ENCODE results near the gene SLCO2A1.
"Not testable (repeated sequence)": the region's sequence is repeated elsewhere in the genome, so short reads cannot be mapped to it uniquely, and the experiment has no call there.

The SLCO2A1 gene

GRCh38 chr3:134075568-134075825 lies 45.8 kb upstream of the SLCO2A1 start:
- TF ChIP-seq CTCF (IDR thresholded peaks at IDR 0.05; ENCODE audit: low read depth, low read length) = no peak
- no peak for DNase-seq
- no peaks in the 10 kb centered on the region for H3K36me3 ChIP-seq

GRCh38 chr3:134074790-134075567 lies 45.3 kb upstream of the SLCO2A1 start:
- no peaks in the 10 kb centered on the region for H3K36me3 ChIP-seq
- no peak for TF ChIP-seq CTCF (IDR thresholded peaks at IDR 0.05; ENCODE audit: low read depth, low read length)
- no peak overlapping the region for H3K4me3 ChIP-seq (ENCODE audit: low read depth, low read length)
- no peak for DNase-seq
- no peaks in the 10 kb centered on the region; the same call in 1 of the 2 replicates for H3K4me1 ChIP-seq
- no peaks in the 10 kb centered on the region for H3K27me3 ChIP-seq
- H3K9me3 ChIP-seq = no peaks in the 10 kb centered on the region

More at GRCh38 chr3:134075568-134075825, 45.8 kb upstream of the SLCO2A1 start:
- H3K9me3 ChIP-seq = no peaks in the 10 kb centered on the region
- no peaks in the 10 kb centered on the region for H3K27me3 ChIP-seq
- H3K4me1 ChIP-seq = no peaks in the 10 kb centered on the region; the same call in 1 of the 2 replicates
- H3K4me3 ChIP-seq (ENCODE audit: low read depth, low read length) = no peak overlapping the region

GRCh38 chr3:134074001-134074789 lies 44.5 kb upstream of the SLCO2A1 start:
- Histone ChIP-seq H3K4me1 (no peaks in the 10 kb centered on the region; the same call in 1 of the 2 replicates), H3K27me3 (no peaks in the 10 kb centered on the region), H3K4me3 (ENCODE audit: low read depth, low read length) (no peak overlapping the region), H3K9me3 (no peaks in the 10 kb centered on the region), H3K36me3 (no peaks in the 10 kb centered on the region)
- no peak for TF ChIP-seq CTCF (IDR thresholded peaks at IDR 0.05; ENCODE audit: low read depth, low read length)
- DNase-seq = no peak

- H3K27me3 ChIP-seq = no peaks in the 10 kb centered on the region
- H3K4me3 ChIP-seq (ENCODE audit: low read depth, low read length) = no peak overlapping the region
- TF ChIP-seq CTCF (IDR thresholded peaks at IDR 0.05; ENCODE audit: low read depth, low read length) = no peak
- H3K36me3 ChIP-seq = no peaks in the 10 kb centered on the region
- no peaks in the 10 kb centered on the region for H3K9me3 ChIP-seq
- DNase-seq = no peak
- no peaks in the 10 kb centered on the region; the same call in 1 of the 2 replicates for H3K4me1 ChIP-seq
These were observed 43.8 kb upstream of the SLCO2A1 start for GRCh38 chr3:134073583-134073945.

DNA sequence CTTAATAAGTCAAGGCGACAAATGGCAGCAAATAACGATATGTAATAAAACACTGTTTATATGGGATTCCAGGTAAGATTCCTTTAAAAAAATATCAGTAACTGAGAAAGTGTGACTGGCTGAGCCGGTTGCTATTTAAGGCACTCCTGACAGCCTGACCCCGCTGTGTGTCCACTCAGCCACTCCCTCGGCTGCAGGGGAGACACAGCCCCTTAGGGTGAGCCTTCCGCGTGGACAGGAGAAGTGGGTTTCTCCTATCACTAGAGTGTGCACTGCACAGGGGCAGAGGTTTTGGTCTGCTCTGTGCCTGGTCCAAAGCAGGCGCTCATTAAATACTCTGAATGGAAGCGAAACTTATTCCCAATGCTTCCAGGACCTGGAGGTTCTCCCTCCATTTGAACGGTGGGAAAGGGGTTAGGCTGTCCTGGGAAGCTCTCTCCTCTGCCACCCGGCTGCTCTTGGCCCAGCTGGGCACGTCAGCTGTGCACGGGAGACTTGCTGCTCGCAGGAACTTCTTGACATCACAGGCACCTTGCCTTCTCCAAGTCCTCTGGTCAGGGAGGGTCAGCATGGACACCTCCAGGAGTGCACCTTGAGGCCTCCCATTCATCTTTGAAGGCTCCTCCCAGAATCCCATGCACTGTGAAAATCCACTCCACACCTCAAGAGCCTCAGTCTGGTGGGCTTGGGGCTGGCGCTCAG lies 43.3 kb upstream of the SLCO2A1 start:
- no peak for TF ChIP-seq CTCF (IDR thresholded peaks at IDR 0.05; ENCODE audit: low read depth, low read length)
- H3K4me1 ChIP-seq = no peaks in the 10 kb centered on the region; the same call in 1 of the 2 replicates
- H3K36me3 ChIP-seq = no peaks in the 10 kb centered on the region
- H3K9me3 ChIP-seq = no peaks in the 10 kb centered on the region
- no peaks in the 10 kb centered on the region for H3K27me3 ChIP-seq
- DNase-seq = no peak
- H3K4me3 ChIP-seq (ENCODE audit: low read depth, low read length) = no peak overlapping the region

GRCh38 chr3:134070281-134070680 lies 40.6 kb upstream of the SLCO2A1 start:
- H3K4me1 ChIP-seq; H3K4me3 ChIP-seq (ENCODE audit: low read depth, low read length); H3K27me3 ChIP-seq; H3K36me3 ChIP-seq; H3K9me3 ChIP-seq; DNase-seq: not testable (repeated sequence)

All from BE2C (cell line).